HG02840 (cell line): ENCODE measurements around the gene TMEM50A.
"Not testable (repeated sequence)": the region's sequence is repeated elsewhere in the genome, so short reads cannot be mapped to it uniquely, and the experiment has no call there.

Source experiments
- ATAC-seq: cut with Tn5 transposase; IDR thresholded peaks from one replicate; pipeline ENCODE4 v1.9.1; 2021; ENCODE audit warnings: mild to moderate bottlenecking, moderate library complexity, moderate number of reproducible peaks; ENCODE audit not compliant: unreplicated experiment, low FRiP score

The TMEM50A gene

DNA sequence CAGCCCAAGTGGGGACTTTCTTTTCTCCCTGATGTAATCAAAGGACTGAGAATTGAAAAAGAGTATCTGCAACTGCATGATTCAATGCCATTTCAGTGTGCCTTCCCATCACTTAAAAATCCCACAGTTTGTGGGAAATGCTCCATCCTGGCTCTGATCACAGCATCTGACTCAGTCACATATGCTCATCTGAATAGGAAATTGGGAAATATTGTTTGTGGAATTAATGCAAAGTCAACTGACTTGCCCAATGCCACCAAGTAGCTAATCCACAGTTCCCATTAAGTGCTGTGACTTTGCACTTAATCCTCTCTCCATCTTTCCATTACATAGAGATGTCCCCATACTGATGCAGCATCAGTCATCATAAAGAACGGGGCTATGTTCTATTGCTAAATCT lies 45.0 kb downstream of the TMEM50A start:
- ATAC-seq, result not testable (repeated sequence)

GRCh38 chr1:25383875-25384274 lies 45.7 kb downstream of the TMEM50A start:
- ATAC-seq, result not testable (repeated sequence)

DNA sequence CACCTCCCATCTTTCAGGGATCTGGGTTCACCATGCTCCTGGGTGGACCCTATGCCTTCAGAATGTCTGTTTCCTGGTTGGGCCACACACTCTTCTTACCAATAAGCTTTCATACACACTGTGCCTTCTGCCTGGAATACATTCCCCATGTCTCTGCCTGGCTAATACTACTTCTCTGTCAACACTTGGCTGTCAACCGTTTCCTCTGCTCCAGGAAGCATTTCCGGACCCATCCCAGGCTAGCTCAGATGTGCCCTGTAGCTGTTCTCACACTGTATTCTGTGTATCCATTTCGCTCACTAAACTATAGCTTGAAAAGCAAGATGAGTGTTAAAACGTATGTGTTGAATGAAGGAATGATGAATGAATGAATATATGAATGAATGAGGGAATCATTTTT lies 49.0 kb downstream of the TMEM50A start:
- not testable (repeated sequence) for ATAC-seq

GRCh38 chr1:25388691-25389090 lies 50.6 kb downstream of the TMEM50A start:
- not testable (repeated sequence) for ATAC-seq

DNA sequence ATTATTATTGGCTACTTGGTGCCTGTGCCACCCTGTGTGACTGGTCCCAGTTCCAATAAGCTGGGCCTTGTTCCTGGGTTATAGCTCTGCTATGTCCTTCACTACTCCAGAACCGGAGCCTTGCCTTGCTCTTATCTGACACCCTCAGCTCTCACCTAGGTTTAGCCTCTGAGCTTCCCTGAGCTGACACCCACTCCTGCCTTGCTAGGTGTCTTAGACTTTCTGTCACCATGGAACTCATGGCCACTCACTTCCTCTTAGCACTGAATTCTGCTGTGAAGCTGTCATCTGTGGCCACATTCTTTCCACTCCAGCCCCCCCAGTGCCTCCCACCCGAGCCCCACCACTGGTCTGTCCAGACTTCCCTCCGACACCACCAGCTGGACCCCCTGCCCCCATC lies 51.6 kb downstream of the TMEM50A start:
- not testable (repeated sequence) for ATAC-seq

GRCh38 chr1:25392841-25393240 lies 54.7 kb downstream of the TMEM50A start:
- no peak for ATAC-seq

DNA sequence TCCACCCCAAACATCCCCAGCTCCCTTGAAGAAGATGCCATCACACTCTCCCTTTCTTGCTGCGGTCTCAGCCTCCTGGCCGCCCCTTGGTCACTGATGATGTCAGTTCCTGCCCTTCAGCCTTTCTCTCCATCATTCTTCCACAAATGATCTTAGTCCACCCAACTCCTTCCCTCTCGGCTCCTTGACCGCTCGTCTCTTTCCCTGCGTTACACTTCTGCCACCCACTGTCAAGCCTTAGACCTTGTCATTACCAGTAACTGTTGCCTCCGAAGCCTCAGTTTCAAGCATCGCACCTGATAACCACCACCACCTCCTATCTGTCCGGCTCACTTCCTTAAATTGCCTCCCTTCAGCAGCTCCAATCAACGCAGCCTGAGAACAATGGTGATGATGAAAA lies 59.4 kb downstream of the TMEM50A start:
- not testable (repeated sequence) for ATAC-seq

GRCh38 chr1:25398079-25398478 lies 59.9 kb downstream of the TMEM50A start:
- ATAC-seq, result not testable (repeated sequence)

GRCh38 chr1:25402947-25403803 lies 65.0 kb downstream of the TMEM50A start:
- not testable (repeated sequence) for ATAC-seq

- not testable (repeated sequence) for ATAC-seq
Measured at GRCh38 chr1:25405731-25406305, 67.7 kb downstream of the TMEM50A start.

- not testable (repeated sequence) for ATAC-seq
Measured at GRCh38 chr1:25409641-25410427, 71.7 kb downstream of the TMEM50A start.
